ENCODE measurements around the gene TRIO.

- TF ChIP-seq GABPA (IDR thresholded peaks at IDR 0.05; ENCODE audit: borderline replicate concordance, insufficient read depth, low read length): no peak
- no peak for TF ChIP-seq CTBP2 (IDR thresholded peaks at IDR 0.05; ENCODE audit: borderline replicate concordance, insufficient read depth, insufficient read length, low read length)
- no peak for TF ChIP-seq CTCF (IDR thresholded peaks at IDR 0.05; ENCODE audit: control extremely low read depth in 1 of 3, insufficient read depth in 1 of 3, low read depth in 1 of 3, low read length in 3 of 3)
- no peak for TF ChIP-seq SP4 (IDR thresholded peaks at IDR 0.05; ENCODE audit: low read length)
- TF ChIP-seq EZH2 (IDR thresholded peaks at IDR 0.05; ENCODE audit: low read depth, low read length, severe bottlenecking): no peak
- no peak for TF ChIP-seq ATF3 (IDR thresholded peaks at IDR 0.05; ENCODE audit: insufficient read depth, low read depth, low read length)
- no peak for TF ChIP-seq TBP (IDR thresholded peaks at IDR 0.05; ENCODE audit: low read depth, low read length)
Observed at GRCh38 chr5:14359069-14360043, 216.2 kb downstream of the TRIO start.
